Neural cell (in vitro differentiated cells): ENCODE data around the gene GUCD1.

Experiments used
- CTCF ChIP-seq: fragments of 450-650 bp; IDR thresholded peaks from 2 replicates; pipeline ENCODE4 v1.5.1; 2014; ENCODE audit warnings: antibody characterized with exemption, mild to moderate bottlenecking, moderate library complexity; ENCODE audit not compliant: poor library complexity, severe bottlenecking
- EZH2 ChIP-seq: fragments of 200-600, 300-800 bp; shearing (Covaris generic), sonication (generic); IDR thresholded peaks from 2 replicates; pipeline ENCODE4 v1.6.1; 2014; ENCODE audit warnings: antibody characterized with exemption, low read length, borderline replicate concordance, mild to moderate bottlenecking; ENCODE audit not compliant: insufficient read depth, poor library complexity, severe bottlenecking
- POLR2AphosphoS5 ChIP-seq: IDR thresholded peaks from 2 replicates; pipeline ENCODE4 v1.6.1; 2012
- TAF1 ChIP-seq: IDR thresholded peaks from 2 replicates; pipeline ENCODE4 v1.6.1; 2012; ENCODE audit warnings: low read depth

GRCh38 chr22:24565077-24565476, 10.1 kb upstream of the GUCD1 start:
- no peak for TF ChIP-seq CTCF
- no peak for TF ChIP-seq TAF1
- TF ChIP-seq POLR2AphosphoS5, result no peak
- no peak for TF ChIP-seq EZH2
